Ovary (tissue), 9 donors: ENCODE data around the gene RILPL2. TPM values are rescaled to one million over a fixed set of nuclear protein-coding genes. Genes with fewer than 3 reads are reported as not detected.

ENCODE experiments used
- DNase-seq, 5 donors: peaks; one replicate each; pipeline ENCODE4 v3.0.0-alpha.2; 2019 to 2020
- H3K27ac ChIP-seq, 2 donors: fragments of 200-600 bp; one replicate each; pipeline versions ENCODE4 v1.5.1 to v1.8.0; 2019 to 2022
- H3K27me3 ChIP-seq: fragments of 200-600 bp; one replicate; pipeline ENCODE4 v1.8.0; 2022
- H3K36me3 ChIP-seq: fragments of 200-600 bp; sonication (generic); one replicate; pipeline ENCODE4 v1.5.1; 2019
- H3K4me1 ChIP-seq: one replicate; pipeline ENCODE4 v1.8.1; 2013; ENCODE audit warnings: mild to moderate bottlenecking, moderate library complexity; ENCODE audit not compliant: insufficient read depth
- H3K4me3 ChIP-seq: fragments of 200-600 bp; sonication (generic); one replicate; pipeline ENCODE4 v1.5.1; 2017
- H3K9me3 ChIP-seq, 2 donors: fragments of 200-600 bp in 1 of 2; sonication (generic) in 1 of 2; one replicate each; pipeline versions ENCODE4 v1.5.1 to v1.8.1; 2013 to 2019; ENCODE audit warnings: mild to moderate bottlenecking in 1 of 2, moderate library complexity in 1 of 2
- EP300 ChIP-seq: sonication (generic); formaldehyde crosslinking; IDR thresholded peaks from one replicate; pipeline ENCODE4 v1.6.1; 2017; ENCODE audit warnings: antibody characterized with exemption
- POLR2A ChIP-seq: fragments of 450-650 bp; IDR thresholded peaks from one replicate; pipeline ENCODE4 v1.6.1; 2017; ENCODE audit warnings: antibody characterized with exemption, mild to moderate bottlenecking, moderate library complexity
- WGBS, 3 donors: extraction: QIAGEN DNeasy Blood & Tissue Kit in 1 of 3; methylation state at CpG; one replicate each; pipeline versions ENCODE4 v1.1.5 to v1.1.7; 2013 to 2017; 5-methylcytosine and 5-hydroxymethylcytosine counted together
- intact Hi-C, 4 donors: fragments of 100-400 bp; cut with DNase I; formaldehyde crosslinking; loops; one replicate each; pipeline versions ENCODE4 v1.11.0 to v1.15.1; 2022 to 2023
- polyA plus RNA-seq, 2 donors: library from polyadenylated mRNA; stranded (reverse); fragments of 200-250 nt in 1 of 2; fragments of 350-450 nt in 1 of 2; fragmentation: Illumina TruSeq in 1 of 2; extraction: RNeasy Lipid Tissue Mini Kit (QIAGEN cat#74804) in 1 of 2; gene quantifications; one replicate each; pipeline ENCODE4 v1.2.3, GENCODE V29; 2013 to 2014
- total RNA-seq, 7 donors: library from RNA; depleted of rRNA in 2 of 7; stranded (reverse); fragments of >200 nt in 2 of 7; fragmentation: NEBNext Ultra II Directional in 3 of 7; extraction: Animal tissue kit (Norgen Biotek cat#: 25700) in 3 of 7; gene quantifications; one replicate each; pipeline versions ENCODE4 v1.1.0 to v1.2.4, GENCODE V29; 2016 to 2023
- TF ChIP-seq, protein P1 (sequence below), 3 donors: fragments of 450-650 bp in 2 of 3; fragments of 200-600 bp in 1 of 3; IDR thresholded peaks; one replicate each; pipeline versions ENCODE4 v1.5.1 to v1.8.0; 2016 to 2022; ENCODE audit warnings: antibody characterized with exemption in 3 of 3, mild to moderate bottlenecking in 1 of 3
- donor health status: DM: no; HTN: no; CAD: no; lungs with moderate emphysema.
- donor health status: DM: no; HTN: no; CAD: no.
- donor health status: Bipolar disorder and iron deficiency.
- donor health status: DM: yes; HTN: yes; CAD: no.
- donor health status: DM: no; HTN: no; CAD: no.
- donor health status: DM: yes; HTN: yes; CAD: no.

Gene RILPL2
- total and polyA plus RNA-seq, 9 donors = 4.6 to 8.7 (median 5.8) TPM

GRCh38 chr12:123404581-123404980, 31.9 kb downstream of the RILPL2 start:
- no peak overlapping the region for H3K27ac ChIP-seq
- H3K9me3 ChIP-seq = no peaks in the 10 kb centered on the region
- TF ChIP-seq EP300 = no peak
- no peak for TF ChIP-seq POLR2A
- TF ChIP-seq, protein P1, sequence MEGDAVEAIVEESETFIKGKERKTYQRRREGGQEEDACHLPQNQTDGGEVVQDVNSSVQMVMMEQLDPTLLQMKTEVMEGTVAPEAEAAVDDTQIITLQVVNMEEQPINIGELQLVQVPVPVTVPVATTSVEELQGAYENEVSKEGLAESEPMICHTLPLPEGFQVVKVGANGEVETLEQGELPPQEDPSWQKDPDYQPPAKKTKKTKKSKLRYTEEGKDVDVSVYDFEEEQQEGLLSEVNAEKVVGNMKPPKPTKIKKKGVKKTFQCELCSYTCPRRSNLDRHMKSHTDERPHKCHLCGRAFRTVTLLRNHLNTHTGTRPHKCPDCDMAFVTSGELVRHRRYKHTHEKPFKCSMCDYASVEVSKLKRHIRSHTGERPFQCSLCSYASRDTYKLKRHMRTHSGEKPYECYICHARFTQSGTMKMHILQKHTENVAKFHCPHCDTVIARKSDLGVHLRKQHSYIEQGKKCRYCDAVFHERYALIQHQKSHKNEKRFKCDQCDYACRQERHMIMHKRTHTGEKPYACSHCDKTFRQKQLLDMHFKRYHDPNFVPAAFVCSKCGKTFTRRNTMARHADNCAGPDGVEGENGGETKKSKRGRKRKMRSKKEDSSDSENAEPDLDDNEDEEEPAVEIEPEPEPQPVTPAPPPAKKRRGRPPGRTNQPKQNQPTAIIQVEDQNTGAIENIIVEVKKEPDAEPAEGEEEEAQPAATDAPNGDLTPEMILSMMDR (IDR thresholded peaks at IDR 0.05) = no peak
- peaks cover 2% of the 10 kb centered on the region for H3K36me3 ChIP-seq
- H3K27me3 ChIP-seq = no peaks in the 10 kb centered on the region
- intact Hi-C loops = no loop called here
- no peak overlapping the region for H3K4me3 ChIP-seq
- 87 to 91% (median 91%) methylated on average over 9 of the region's 9 CpGs for WGBS, 3 donors
- no peaks in the 10 kb centered on the region for H3K4me1 ChIP-seq
- no peak for DNase-seq

GRCh38 chr12:123401753-123402683, 34.5 kb downstream of the RILPL2 start:
- intact Hi-C loops = no loop called here
- TF ChIP-seq POLR2A = no peak
- TF ChIP-seq, protein P1 (IDR thresholded peaks at IDR 0.05) = no peak
- H3K36me3 ChIP-seq = peaks cover 2% of the 10 kb centered on the region
- H3K4me3 ChIP-seq = no peak overlapping the region
- DNase-seq = no peak
- H3K27ac ChIP-seq = no peak overlapping the region
- peaks cover 12% of the 10 kb centered on the region for H3K4me1 ChIP-seq
- no peaks in the 10 kb centered on the region for H3K27me3 ChIP-seq
- no peaks in the 10 kb centered on the region for H3K9me3 ChIP-seq
- WGBS, 3 donors = 77 to 86% (median 79%) methylated on average over 15 of the region's 15 CpGs

GRCh38 chr12:123399255-123399617, 37.2 kb downstream of the RILPL2 start:
- H3K4me1 ChIP-seq = peaks cover 12% of the 10 kb centered on the region
- H3K27ac ChIP-seq = peak overlapping the region; percentile 45 to 60
- 74 to 79% (median 74%) methylated on average over 6 of the region's 6 CpGs for WGBS, 3 donors
- intact Hi-C loops = no loop called here
- DNase-seq = peak in 2 of 5 donors; percentile 47 to 57
- no peaks in the 10 kb centered on the region for H3K27me3 ChIP-seq
- H3K9me3 ChIP-seq = no peaks in the 10 kb centered on the region
- H3K36me3 ChIP-seq = no peaks in the 10 kb centered on the region
- H3K4me3 ChIP-seq = no peak overlapping the region
- no peak for TF ChIP-seq POLR2A
- no peak for TF ChIP-seq EP300
- TF ChIP-seq, protein P1 (IDR thresholded peaks at IDR 0.05) = no peak

DNA sequence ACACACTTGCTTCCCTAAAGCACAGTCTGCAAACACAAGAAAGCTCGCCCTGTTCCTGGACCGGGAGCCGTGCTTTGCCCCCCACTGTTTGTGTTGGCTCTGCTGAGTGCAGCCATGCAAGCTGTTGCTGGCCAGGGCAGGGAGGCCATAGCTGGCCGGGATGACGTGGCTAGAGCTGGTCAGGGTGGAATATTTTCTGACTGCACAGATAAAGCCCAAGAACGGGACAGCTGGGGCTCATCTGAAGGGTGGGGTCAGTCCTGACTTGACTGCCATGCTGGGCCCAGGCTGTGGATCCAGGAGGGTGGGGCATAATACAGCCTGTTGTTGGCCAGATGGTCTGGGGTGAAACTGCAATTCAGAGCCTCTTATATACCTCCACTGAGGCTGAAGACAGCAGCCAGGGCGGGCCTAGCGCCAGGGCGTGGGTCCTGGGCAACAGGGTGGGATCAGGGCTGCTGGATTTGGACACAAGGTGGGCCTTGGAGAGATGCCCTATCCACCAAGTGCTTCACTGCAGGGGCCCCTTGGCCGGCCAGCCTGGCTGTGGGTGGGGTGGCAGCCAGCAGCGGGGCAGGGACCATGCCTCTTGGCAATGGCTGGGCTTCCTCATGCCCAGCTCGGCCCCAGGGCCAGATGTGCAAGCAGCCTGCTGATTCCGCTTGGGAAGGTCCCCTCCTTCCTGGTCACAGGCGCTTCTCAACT, 37.8 kb downstream of the RILPL2 start:
- Histone ChIP-seq H3K4me1 (peaks cover 12% of the 10 kb centered on the region), H3K4me3 (no peak overlapping the region), H3K27me3 (no peaks in the 10 kb centered on the region), H3K36me3 (no peaks in the 10 kb centered on the region), H3K27ac (peak overlapping the region; percentile 45 to 60), H3K9me3 (no peaks in the 10 kb centered on the region)
- 28 to 34% (median 32%) methylated on average over 14 of the region's 14 CpGs for WGBS, 3 donors
- TF ChIP-seq EP300 = no peak
- TF ChIP-seq, protein P1 (IDR thresholded peaks at IDR 0.05) = no peak
- intact Hi-C loops = no loop called here
- DNase-seq = peak; percentile 54 to 88 (median 76)
